Measurements from ENCODE around the gene MUC7.

MUC7 gene

DNA sequence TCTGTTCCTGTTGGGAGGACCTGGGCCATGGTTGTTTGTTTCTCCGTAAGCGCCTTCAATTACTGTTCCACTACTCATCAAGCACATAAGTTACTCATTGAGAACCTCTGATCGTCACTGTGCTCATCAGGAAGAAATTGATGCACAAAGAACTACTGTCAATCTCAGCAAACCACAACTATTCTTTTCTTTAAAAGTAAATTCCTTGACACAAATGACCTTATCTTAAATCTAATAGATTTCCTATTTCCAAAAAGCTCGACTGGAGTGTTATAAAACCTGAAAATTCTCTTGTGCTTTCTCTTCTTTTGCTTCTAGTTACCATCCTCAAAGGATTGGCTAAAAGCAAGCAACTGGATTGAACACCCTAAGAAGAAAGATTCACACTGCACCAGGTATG, at the start of gene MUC7:
Gene MUC7, plus strand, starts transcription at position 301 of the 400 bp plus-strand sequence. CDS start 1,825 bp downstream, outside the sequence.
- no peak for DNase-seq (ENCODE audit: low read depth)
- TF ChIP-seq, protein P1, sequence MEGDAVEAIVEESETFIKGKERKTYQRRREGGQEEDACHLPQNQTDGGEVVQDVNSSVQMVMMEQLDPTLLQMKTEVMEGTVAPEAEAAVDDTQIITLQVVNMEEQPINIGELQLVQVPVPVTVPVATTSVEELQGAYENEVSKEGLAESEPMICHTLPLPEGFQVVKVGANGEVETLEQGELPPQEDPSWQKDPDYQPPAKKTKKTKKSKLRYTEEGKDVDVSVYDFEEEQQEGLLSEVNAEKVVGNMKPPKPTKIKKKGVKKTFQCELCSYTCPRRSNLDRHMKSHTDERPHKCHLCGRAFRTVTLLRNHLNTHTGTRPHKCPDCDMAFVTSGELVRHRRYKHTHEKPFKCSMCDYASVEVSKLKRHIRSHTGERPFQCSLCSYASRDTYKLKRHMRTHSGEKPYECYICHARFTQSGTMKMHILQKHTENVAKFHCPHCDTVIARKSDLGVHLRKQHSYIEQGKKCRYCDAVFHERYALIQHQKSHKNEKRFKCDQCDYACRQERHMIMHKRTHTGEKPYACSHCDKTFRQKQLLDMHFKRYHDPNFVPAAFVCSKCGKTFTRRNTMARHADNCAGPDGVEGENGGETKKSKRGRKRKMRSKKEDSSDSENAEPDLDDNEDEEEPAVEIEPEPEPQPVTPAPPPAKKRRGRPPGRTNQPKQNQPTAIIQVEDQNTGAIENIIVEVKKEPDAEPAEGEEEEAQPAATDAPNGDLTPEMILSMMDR (IDR thresholded peaks at IDR 0.05; ENCODE audit: insufficient read depth, low read depth, low read length, missing control alignments), result no peak
- no peak within 1 kb of the TSS for H3K4me3 ChIP-seq (ENCODE audit: low read depth, low read length)

DNA sequence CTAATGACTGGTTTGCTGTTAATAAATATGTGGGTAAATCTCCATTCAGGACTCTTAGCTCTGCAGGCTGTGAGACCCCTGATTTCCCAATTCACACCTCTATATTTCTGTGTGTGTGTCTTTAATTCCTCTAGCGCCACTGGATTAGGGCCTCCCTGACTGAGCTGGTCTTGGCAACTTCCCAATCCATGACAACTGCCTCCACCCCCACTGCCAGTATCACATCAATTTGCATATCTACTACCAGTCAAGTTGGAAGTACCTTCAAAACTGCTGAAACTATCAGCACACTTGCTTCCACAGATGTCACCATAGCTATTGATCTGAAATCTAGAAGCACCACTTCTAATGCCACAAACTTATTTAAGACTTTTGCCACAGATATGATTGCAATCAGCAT, 46.7 kb upstream of the MUC7 start:
- no peak overlapping the region for H3K4me3 ChIP-seq (ENCODE audit: low read depth, low read length)
- TF ChIP-seq, protein P1 (IDR thresholded peaks at IDR 0.05; ENCODE audit: insufficient read depth, low read depth, low read length, missing control alignments), result no peak
- DNase-seq (ENCODE audit: low read depth), result no peak

DNA sequence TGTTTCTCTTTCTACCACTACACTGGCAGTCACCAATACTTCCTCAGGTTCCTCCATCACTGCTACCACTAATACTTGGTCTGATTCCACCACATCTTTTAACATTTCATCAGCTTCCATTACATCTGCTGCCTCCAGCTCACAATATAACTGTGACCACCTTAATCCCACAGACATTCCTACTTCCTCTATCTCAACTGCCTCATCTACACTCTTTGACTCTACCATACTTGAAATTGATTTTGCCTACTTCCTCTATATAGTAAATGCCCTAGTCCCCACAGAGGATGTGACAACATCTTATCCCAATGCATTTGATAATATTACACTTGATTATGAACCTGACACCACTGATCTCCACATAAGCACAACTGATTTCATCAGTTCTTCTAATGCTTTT, 45.2 kb upstream of the MUC7 start:
- TF ChIP-seq, protein P1 (IDR thresholded peaks at IDR 0.05; ENCODE audit: insufficient read depth, low read depth, low read length, missing control alignments), result no peak
- no peak overlapping the region for H3K4me3 ChIP-seq (ENCODE audit: low read depth, low read length)
- no peak for DNase-seq (ENCODE audit: low read depth)

DNA sequence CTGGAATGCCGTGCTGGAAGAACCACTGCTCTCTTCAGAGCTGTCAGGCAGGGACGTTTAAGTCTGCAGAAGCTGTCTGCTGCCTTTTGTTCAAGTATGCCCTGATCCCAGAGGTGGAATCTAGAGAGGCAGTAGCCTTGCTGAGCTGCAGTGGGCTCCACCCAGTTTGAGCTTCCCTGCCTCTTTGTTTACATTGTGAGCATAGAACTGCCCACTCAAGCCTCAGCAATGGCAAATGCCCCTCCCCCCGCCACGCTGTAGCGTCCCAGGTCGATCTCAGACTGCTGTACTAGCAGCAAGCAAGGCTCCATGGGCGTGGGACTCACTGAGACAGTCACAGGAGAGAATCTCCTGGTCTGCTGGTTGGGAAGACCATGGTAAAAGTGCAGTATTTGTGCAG, 34.8 kb upstream of the MUC7 start:
- H3K4me3 ChIP-seq (ENCODE audit: low read depth, low read length), result no peak overlapping the region
- TF ChIP-seq, protein P1 (IDR thresholded peaks at IDR 0.05; ENCODE audit: insufficient read depth, low read depth, low read length, missing control alignments), result no peak
- no peak for DNase-seq (ENCODE audit: low read depth)

DNA sequence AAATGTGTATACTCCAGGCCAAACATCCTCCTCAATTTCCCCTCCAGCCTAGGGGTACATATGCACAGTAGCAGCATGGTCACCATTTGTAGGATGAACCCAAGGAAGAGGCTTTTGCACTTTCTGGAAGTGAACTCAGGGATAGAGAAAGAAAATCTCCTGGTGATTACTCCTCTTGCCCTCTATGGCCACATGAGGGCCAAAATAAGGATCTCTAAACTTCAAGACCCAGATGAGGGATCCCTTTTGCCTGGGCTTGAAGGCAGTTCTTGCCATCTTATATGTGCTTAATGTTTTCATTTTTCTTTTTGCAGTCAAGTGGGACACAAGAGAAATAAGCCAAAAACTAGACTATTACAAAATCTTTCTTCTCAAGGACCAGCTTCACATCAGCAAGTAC, 29.5 kb upstream of the MUC7 start:
- H3K4me3 ChIP-seq (ENCODE audit: low read depth, low read length), result no peak overlapping the region
- TF ChIP-seq, protein P1 (IDR thresholded peaks at IDR 0.05; ENCODE audit: insufficient read depth, low read depth, low read length, missing control alignments), result no peak
- no peak for DNase-seq (ENCODE audit: low read depth)

DNA sequence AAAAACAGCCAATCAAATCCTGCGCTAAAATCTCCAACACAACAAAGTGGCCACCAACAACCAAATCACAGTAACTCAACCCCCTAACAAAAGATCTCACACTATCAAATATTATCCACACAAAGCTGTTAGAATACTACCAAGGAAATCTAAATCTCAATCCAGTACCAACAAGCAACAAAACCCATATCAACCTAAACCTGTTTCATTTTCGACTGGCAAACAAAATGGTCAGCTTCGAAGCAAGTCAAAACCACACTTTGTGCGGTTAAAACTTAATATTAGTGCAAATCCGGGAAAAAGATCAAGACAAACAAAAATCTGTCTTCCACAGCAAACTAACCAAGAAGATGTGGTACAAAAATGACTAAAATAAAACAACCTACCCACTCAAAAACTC, 28.7 kb upstream of the MUC7 start:
- TF ChIP-seq, protein P1 (IDR thresholded peaks at IDR 0.05; ENCODE audit: insufficient read depth, low read depth, low read length, missing control alignments), result no peak
- no peak overlapping the region for H3K4me3 ChIP-seq (ENCODE audit: low read depth, low read length)
- DNase-seq (ENCODE audit: low read depth), result no peak

DNA sequence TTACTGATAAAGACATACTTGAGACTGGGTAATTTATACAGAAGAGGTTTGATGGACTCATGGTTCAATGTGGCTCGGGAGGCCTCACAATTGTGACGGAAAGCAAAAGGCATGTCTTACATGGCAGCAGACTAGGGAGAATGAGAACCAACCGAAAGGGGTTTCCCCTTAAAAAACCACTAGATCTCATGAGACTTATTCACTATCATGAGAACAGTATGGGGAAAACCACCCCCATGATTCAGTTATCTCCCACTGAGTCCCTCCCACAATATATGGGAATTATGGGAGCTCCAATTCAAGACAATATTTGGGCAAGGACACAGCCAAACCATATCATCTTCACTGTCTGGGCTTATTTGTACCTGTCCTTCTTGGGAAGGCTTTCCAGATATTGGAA, 22.8 kb upstream of the MUC7 start:
- H3K4me3 ChIP-seq (ENCODE audit: low read depth, low read length), result no peak overlapping the region
- TF ChIP-seq, protein P1 (IDR thresholded peaks at IDR 0.05; ENCODE audit: insufficient read depth, low read depth, low read length, missing control alignments), result no peak
- peak; percentile 40 for DNase-seq (ENCODE audit: low read depth)

Data from GM12865 (cell line).